Mucosa of descending colon (tissue), 3 donors: ENCODE data around the gene CACNB3. TPM values are rescaled to one million over a fixed set of nuclear protein-coding genes. Genes with fewer than 3 reads are reported as not detected.
"Not testable (repeated sequence)": the region's sequence is repeated elsewhere in the genome, so short reads cannot be mapped to it uniquely, and the experiment has no call there.

Source experiments
- ATAC-seq: fragments of 200-7000 bp; cut with Tn5 transposase; one replicate; pipeline ENCODE4 v1.9.1; 2020; ENCODE audit warnings: mild to moderate bottlenecking, moderate library complexity
- DNase-seq, 3 donors: peaks; one replicate each; pipeline ENCODE4 v3.0.0-alpha.2; 2020
- H3K36me3 ChIP-seq: fragments of 200-600 bp; one replicate; pipeline ENCODE4 v1.8.0; 2021; ENCODE audit warnings: low read depth, mild to moderate bottlenecking
- H3K4me1 ChIP-seq: fragments of 200-600 bp; one replicate; pipeline ENCODE4 v1.8.0; 2021; ENCODE audit warnings: low read depth, mild to moderate bottlenecking
- H3K4me3 ChIP-seq: fragments of 200-600 bp; one replicate; pipeline ENCODE4 v1.8.0; 2021; ENCODE audit warnings: mild to moderate bottlenecking
- H3K9me3 ChIP-seq: fragments of 200-600 bp; one replicate; pipeline ENCODE4 v1.8.0; 2021; ENCODE audit warnings: mild to moderate bottlenecking
- intact Hi-C, 2 donors: fragments of 100-400 bp; cut with DNase I in 1 of 2; cut with micrococcal nuclease in 1 of 2; formaldehyde crosslinking; loops; one replicate each; pipeline versions ENCODE4 v1.11.0 to v1.11.1; 2022; cut with DNase I, micrococcal nuclease
- total RNA-seq, 3 donors: library from RNA; stranded (reverse); fragmentation: NEBNext Ultra II Directional in 2 of 3; extraction: Animal tissue kit (Norgen Biotek cat#: 25700) in 2 of 3; gene quantifications; one replicate each; pipeline versions ENCODE4 v1.2.1 to v1.2.4, GENCODE V29; 2021 to 2023
- TF ChIP-seq, protein P1 (sequence below): fragments of 200-600 bp; IDR thresholded peaks from one replicate; pipeline ENCODE4 v1.8.0; 2022; ENCODE audit warnings: antibody characterized with exemption, mild to moderate bottlenecking
- donor health status: DM: no; HTN: no; CAD: no; lungs with moderate emphysema.
- donor health status: DM: no; HTN: no; CAD: no.
- donor health status: DM: no; HTN: yes; CAD: no.

CACNB3 gene
- total RNA-seq, 3 donors from 2014 or later, result 31.8 to 49.4 (median 45.1) TPM

DNA sequence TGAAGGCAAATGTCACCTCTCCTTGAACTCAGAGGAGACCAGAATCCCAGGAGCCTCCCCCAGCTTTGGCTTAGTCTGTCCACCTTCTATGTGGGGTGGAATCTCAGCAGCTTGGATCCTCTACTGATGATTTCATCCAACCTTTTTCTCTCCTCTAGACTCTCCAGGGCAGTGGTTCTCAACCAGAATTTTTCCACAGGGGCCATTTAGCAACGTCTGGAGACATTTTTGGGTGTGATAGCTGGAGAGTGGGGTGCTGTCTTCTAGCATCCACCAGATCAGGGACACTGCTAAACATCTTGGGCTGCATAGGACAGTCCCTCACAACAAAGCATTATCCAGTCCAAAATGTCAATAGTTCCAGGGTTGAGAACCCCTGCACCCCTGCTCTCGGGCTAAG, 38.1 kb downstream of the CACNB3 start:
- no peak overlapping the region for H3K4me3 ChIP-seq
- no peak for DNase-seq
- intact Hi-C loops, result loop anchor here in 1 of 2 donors (5.0 kb wide), 1 partner anchor 36 kb away; no protein-coding TSS in a partner anchor
- H3K9me3 ChIP-seq, result no peaks in the 10 kb centered on the region
- peaks cover 3% of the 10 kb centered on the region for H3K4me1 ChIP-seq
- TF ChIP-seq, protein P1, sequence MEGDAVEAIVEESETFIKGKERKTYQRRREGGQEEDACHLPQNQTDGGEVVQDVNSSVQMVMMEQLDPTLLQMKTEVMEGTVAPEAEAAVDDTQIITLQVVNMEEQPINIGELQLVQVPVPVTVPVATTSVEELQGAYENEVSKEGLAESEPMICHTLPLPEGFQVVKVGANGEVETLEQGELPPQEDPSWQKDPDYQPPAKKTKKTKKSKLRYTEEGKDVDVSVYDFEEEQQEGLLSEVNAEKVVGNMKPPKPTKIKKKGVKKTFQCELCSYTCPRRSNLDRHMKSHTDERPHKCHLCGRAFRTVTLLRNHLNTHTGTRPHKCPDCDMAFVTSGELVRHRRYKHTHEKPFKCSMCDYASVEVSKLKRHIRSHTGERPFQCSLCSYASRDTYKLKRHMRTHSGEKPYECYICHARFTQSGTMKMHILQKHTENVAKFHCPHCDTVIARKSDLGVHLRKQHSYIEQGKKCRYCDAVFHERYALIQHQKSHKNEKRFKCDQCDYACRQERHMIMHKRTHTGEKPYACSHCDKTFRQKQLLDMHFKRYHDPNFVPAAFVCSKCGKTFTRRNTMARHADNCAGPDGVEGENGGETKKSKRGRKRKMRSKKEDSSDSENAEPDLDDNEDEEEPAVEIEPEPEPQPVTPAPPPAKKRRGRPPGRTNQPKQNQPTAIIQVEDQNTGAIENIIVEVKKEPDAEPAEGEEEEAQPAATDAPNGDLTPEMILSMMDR, result no peak
- ATAC-seq, result no peak
- no peaks in the 10 kb centered on the region for H3K36me3 ChIP-seq

DNA sequence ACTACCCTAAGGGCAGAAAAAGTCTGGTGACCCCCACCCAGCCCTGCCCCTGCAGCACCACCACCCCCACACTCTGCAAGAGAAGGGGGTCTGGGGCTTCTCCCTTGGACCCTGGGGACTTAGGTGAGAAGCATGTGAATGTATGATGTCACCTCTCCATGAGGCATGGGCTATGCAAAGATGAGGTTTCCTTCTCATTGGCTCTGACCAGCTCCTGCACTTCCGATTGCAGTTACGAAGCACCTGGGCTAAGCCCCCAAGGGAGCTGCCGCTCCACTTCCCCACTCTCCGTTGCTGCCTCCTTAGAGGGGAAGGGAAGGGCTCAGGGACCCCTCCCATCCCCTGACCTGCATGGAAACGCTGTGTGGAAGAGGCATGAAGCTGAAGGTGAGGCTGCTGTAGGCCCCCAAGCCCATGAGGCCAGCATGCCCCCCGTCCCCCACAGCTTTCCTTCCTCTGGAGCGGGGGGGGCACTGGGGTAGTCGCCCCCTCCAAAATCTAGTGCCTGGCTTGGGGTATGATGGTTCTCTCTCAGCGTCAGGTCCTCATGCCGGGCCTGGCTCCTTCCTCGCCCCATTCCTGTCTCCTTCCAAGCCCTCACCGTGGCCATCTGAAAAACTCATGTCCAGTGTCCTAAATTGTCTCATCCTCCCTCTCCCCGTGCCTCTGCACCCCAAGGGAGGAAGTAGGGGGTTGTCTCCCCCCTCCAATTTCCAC, 39.1 kb downstream of the CACNB3 start:
- intact Hi-C loops, result loop anchor here in 1 of 2 donors (5.0 kb wide), 1 partner anchor 35 kb away; no protein-coding TSS in a partner anchor
- no peak overlapping the region for H3K4me3 ChIP-seq
- no peak for ATAC-seq
- TF ChIP-seq, protein P1, result no peak
- DNase-seq, result no peak
- no peaks in the 10 kb centered on the region for H3K36me3 ChIP-seq
- peaks cover 3% of the 10 kb centered on the region for H3K4me1 ChIP-seq
- H3K9me3 ChIP-seq, result no peaks in the 10 kb centered on the region

DNA sequence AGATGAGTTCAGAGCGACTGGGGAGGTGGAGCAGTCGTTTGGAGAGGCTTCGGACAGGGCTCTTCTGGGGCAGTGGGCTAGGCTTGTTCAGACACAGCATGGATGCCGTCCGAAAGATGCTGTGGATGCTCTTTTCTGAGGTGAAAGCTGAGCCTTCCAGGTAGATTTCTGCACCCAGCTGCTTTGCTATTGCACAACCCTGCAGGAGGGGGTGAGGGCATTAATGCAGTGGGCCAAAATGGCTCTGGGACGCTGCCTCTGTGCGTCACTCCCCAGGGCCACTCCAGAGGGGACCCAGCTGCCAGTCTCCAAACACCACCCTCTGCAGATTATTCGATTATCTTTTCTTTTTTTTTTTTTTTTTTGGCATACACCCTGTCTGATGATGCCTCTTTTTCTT, 39.7 kb downstream of the CACNB3 start:
- no peak for DNase-seq
- TF ChIP-seq, protein P1, result no peak
- Histone ChIP-seq H3K9me3 (no peaks in the 10 kb centered on the region), H3K4me3 (no peak overlapping the region), H3K4me1 (no peaks in the 10 kb centered on the region), H3K36me3 (no peaks in the 10 kb centered on the region)
- intact Hi-C loops, result loop anchor here in 1 of 2 donors (5.0 kb wide), 1 partner anchor 34 kb away; no protein-coding TSS in a partner anchor
- ATAC-seq, result no peak

DNA sequence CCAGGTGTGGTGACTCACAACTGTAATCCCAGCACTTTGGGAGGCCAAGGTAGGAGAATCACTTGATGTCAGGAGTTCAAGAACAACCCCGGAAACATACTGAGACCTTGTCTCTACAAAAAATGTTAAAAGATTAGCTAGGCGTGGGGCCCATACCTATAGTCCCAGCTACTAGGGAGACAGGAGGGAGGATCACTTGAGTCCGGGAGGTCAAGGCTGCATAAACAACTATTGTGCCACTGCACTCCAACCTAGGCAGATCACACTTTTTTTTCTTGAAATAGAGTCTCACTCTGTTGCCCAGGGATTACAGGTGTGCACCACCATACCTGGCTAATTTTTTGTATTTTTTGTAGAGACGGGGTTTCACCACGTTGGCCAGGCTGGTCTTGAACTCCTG, 41.3 kb downstream of the CACNB3 start:
- intact Hi-C loops, result loop anchor here in 1 of 2 donors (5.0 kb wide), 1 partner anchor 33 kb away; no protein-coding TSS in a partner anchor
- no peaks in the 10 kb centered on the region for H3K9me3 ChIP-seq
- peaks cover 2% of the 10 kb centered on the region for H3K4me1 ChIP-seq
- TF ChIP-seq, protein P1, result no peak
- no peak overlapping the region for H3K4me3 ChIP-seq
- ATAC-seq (no peak), DNase-seq (no peak)
- H3K36me3 ChIP-seq, result no peaks in the 10 kb centered on the region

DNA sequence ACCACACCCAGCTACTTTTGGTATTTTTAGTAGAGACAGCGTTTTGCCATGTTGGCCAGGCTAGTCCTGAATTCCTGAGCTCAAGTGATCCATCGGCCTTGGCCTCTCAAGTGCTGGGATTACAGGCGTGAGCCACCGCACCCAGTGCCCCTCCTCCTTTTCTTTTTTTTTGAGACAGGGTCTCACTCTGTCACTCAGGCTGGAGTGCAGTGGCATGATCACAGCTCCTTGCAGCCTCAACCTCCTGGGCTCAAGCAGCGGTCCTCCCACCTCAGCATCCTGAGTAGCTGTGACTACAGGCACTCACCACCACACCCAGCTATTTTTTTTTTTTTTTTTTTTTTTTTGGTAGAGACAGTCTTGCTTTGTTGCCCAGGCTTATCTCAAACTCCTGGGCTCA, 41.9 kb downstream of the CACNB3 start:
- ATAC-seq, DNase-seq, H3K9me3 ChIP-seq, H3K4me1 ChIP-seq, H3K4me3 ChIP-seq, H3K36me3 ChIP-seq, intact Hi-C loops: not testable (repeated sequence)

DNA sequence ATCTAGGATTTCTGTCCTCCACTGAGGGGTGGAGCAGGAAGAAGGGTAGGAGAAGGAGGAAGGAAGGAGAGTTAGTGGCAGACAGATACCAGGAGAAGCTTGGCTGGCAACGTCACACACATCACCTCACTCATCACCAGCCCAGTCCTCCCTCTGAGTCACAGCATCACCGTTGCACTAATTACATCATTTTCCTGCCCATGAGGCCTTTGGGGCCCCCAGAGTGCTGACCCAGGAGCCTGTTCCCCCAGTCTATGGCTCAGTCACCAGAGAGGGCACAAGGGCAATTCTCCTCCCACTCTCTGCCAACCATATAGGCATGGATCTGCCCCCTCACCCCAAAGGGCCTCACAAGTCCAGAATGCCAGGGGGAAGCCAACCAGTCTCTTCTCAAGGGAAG, 42.8 kb downstream of the CACNB3 start:
- Histone ChIP-seq H3K9me3 (no peaks in the 10 kb centered on the region), H3K4me1 (peaks cover 10% of the 10 kb centered on the region), H3K36me3 (no peaks in the 10 kb centered on the region), H3K4me3 (no peak overlapping the region)
- TF ChIP-seq, protein P1, result no peak
- ATAC-seq (no peak), DNase-seq (no peak)
- intact Hi-C loops, result no loop called here
